Measurements from ENCODE around the gene SLC23A1.
"Not testable (repeated sequence)": the region's sequence is repeated elsewhere in the genome, so short reads cannot be mapped to it uniquely, and the experiment has no call there.

SLC23A1 gene

GRCh38 chr5:139389701-139390638 lies 6.9 kb upstream of the SLC23A1 start, which contains the start of gene MZB1:
TSS of gene MZB1 (minus strand) at chr5:139389913. CDS start at chr5:139389856, 57 bp downstream.
- DNase-seq: peak; percentile 50

- DNase-seq: peak; percentile 62
These were observed 5.2 kb upstream of the SLC23A1 start for GRCh38 chr5:139388198-139388821.

- DNase-seq: no peak
These were observed 4.6 kb upstream of the SLC23A1 start for GRCh38 chr5:139387611-139388197.

- not testable (repeated sequence) for DNase-seq
These were observed 3.9 kb upstream of the SLC23A1 start for GRCh38 chr5:139386956-139387355.

- DNase-seq: no peak
These were observed 2.9 kb upstream of the SLC23A1 start for GRCh38 chr5:139386050-139386438.

- no peak for DNase-seq
These were observed 2.3 kb upstream of the SLC23A1 start for GRCh38 chr5:139385061-139386049.

GRCh38 chr5:139384591-139385051 lies 1.5 kb upstream of the SLC23A1 start:
- no peak for DNase-seq

GRCh38 chr5:139383993-139384590 lies 995 bp upstream of the SLC23A1 start:
- DNase-seq: no peak

GRCh38 chr5:139382807-139383206 lies 290 bp downstream of the SLC23A1 start:
- DNase-seq: peak; percentile 14

- DNase-seq: peak; percentile 17
These were observed 998 bp downstream of the SLC23A1 start for GRCh38 chr5:139381837-139382761.

- no peak for DNase-seq
These were observed 3.3 kb downstream of the SLC23A1 start for GRCh38 chr5:139379626-139380449.

GRCh38 chr5:139378941-139379361 lies 4.1 kb downstream of the SLC23A1 start:
- no peak for DNase-seq

GRCh38 chr5:139378101-139378825 lies 4.8 kb downstream of the SLC23A1 start:
- DNase-seq: no peak

GRCh38 chr5:139377226-139377625 lies 5.9 kb downstream of the SLC23A1 start:
- no peak for DNase-seq

- no peak for DNase-seq
These were observed 6.7 kb downstream of the SLC23A1 start for GRCh38 chr5:139376364-139376763.

GRCh38 chr5:139374909-139375308 lies 8.2 kb downstream of the SLC23A1 start:
- DNase-seq: no peak

GRCh38 chr5:139371482-139372435 lies 11.3 kb downstream of the SLC23A1 start:
- peak; percentile 36 for DNase-seq

- no peak for DNase-seq
These were observed 13.9 kb downstream of the SLC23A1 start for GRCh38 chr5:139369181-139369580.

All from femur (tissue), 1 donor.